Thoracic aorta (tissue), 2 donors: ENCODE results near the gene STX12. TPM values are rescaled to one million over a fixed set of nuclear protein-coding genes. Genes with fewer than 3 reads are reported as not detected.
"Not testable (repeated sequence)": the region's sequence is repeated elsewhere in the genome, so short reads cannot be mapped to it uniquely, and the experiment has no call there.

Experiments used
- ATAC-seq: fragments of 150-250 bp; one replicate; pipeline ENCODE4 v1.8.0; 2017; ENCODE audit warnings: low read depth; ENCODE audit not compliant: insufficient number of reproducible peaks, low FRiP score
- DNase-seq: peaks from one replicate; pipeline ENCODE4 v3.0.0-alpha.2; 2020; ENCODE audit warnings: low spot score
- H3K27ac ChIP-seq, 2 donors: fragments of 200-600 bp; sonication (generic); 1 replicate in 1 of 2; 2 replicates in 1 of 2; pipeline ENCODE4 v1.5.1; 2016; ENCODE audit warnings: mild to moderate bottlenecking in 2 of 2, moderate library complexity in 2 of 2
- H3K27me3 ChIP-seq: fragments of 200-600 bp; sonication (generic); replicated peaks from 2 replicates; pipeline ENCODE4 v1.6.0; 2016; ENCODE audit warnings: mild to moderate bottlenecking; ENCODE audit not compliant: insufficient read depth
- H3K36me3 ChIP-seq: fragments of 200-600 bp; sonication (generic); one replicate; pipeline ENCODE4 v1.5.1; 2016
- H3K4me1 ChIP-seq, 2 donors: fragments of 200-600 bp; sonication (generic); 1 replicate in 1 of 2; 2 replicates in 1 of 2; pipeline versions ENCODE4 v1.5.1 to v1.6.0; 2016; ENCODE audit warnings: low read depth in 2 of 2, mild to moderate bottlenecking in 1 of 2; ENCODE audit not compliant: control insufficient read depth in 1 of 2
- H3K4me3 ChIP-seq: fragments of 200-600 bp; sonication (generic); 2 replicates; pipeline ENCODE4 v1.5.1; 2016; ENCODE audit warnings: mild to moderate bottlenecking
- H3K9me3 ChIP-seq: fragments of 200-600 bp; sonication (generic); 2 replicates; pipeline ENCODE4 v1.5.1; 2016
- CTCF ChIP-seq: fragments of 200-600 bp; sonication (generic); IDR thresholded peaks from one replicate; pipeline ENCODE4 v1.5.1; 2019; ENCODE audit warnings: antibody characterized with exemption
- total RNA-seq, 2 donors: library from RNA; depleted of rRNA; stranded (reverse); fragments of >200 nt; gene quantifications; one replicate each; pipeline versions ENCODE4 v1.1.0 to v1.2.3, GENCODE V29; 2016

STX12 gene
- total RNA-seq, 2 donors from 2014 or later, result 91.5 to 95.9 TPM

DNA sequence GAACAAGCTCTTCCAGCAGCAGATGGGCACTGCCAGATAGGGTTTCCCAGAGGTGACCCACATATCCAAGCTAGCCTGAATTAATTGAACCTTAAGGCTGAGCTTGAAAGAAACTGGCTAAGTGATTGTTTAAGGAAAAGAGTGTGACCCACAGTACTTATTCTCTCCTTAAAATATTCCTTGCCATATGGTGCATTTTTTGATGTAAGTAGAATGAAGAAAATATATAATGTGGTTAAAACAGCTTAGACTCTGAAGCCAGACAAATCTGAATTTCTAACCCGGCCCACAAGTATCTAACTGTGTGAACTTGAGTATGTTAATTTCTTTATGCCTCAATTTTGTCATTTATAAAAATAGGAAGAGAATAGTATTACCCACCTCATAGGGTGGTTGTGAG lies 62.5 kb downstream of the STX12 start:
- Histone ChIP-seq H3K4me3 (no peak overlapping the region), H3K27me3 (no peaks in the 10 kb centered on the region), H3K4me1 (peaks cover 9 to 15% of the 10 kb centered on the region in 2 donors), H3K9me3 (no peaks in the 10 kb centered on the region), H3K27ac (no peak overlapping the region), H3K36me3 (peaks cover 10% of the 10 kb centered on the region)
- DNase-seq (no peak), ATAC-seq (no peak)
- no peak for TF ChIP-seq CTCF

GRCh38 chr1:27849951-27850350 lies 76.9 kb downstream of the STX12 start:
- Histone ChIP-seq H3K27ac (no peak overlapping the region), H3K27me3 (no peaks in the 10 kb centered on the region), H3K4me3 (no peak overlapping the region), H3K4me1 (no peaks in the 10 kb centered on the region), H3K36me3 (peaks cover 48% of the 10 kb centered on the region), H3K9me3 (no peaks in the 10 kb centered on the region)
- TF ChIP-seq CTCF, result no peak
- ATAC-seq, result no peak
- DNase-seq, result no peak

DNA sequence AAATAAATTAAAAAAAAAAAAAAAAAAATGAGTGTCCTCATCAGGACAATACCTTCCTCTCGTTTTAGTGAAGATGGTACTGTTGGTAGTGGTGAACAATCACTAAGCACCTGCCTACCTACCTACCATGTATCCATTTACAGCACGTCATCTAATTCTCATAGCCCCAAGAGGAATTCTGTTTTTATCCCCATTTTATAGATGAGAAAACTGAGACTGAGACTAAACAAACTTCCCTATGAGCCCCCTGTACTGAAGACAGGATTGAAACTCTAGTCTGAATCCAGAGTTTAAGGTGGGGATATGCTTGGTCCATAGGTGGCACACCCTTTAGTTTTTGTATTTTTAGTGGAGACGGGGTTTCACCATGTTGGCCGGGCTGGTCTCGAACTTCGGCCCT lies 82.1 kb downstream of the STX12 start:
- DNase-seq (no peak), ATAC-seq (no peak)
- TF ChIP-seq CTCF, result no peak
- H3K27me3 ChIP-seq, result no peaks in the 10 kb centered on the region
- H3K9me3 ChIP-seq, result no peaks in the 10 kb centered on the region
- H3K4me3 ChIP-seq, result no peak overlapping the region
- no peak overlapping the region for H3K27ac ChIP-seq
- peaks cover 10% of the 10 kb centered on the region for H3K36me3 ChIP-seq
- H3K4me1 ChIP-seq, result peaks cover 0 to 6% of the 10 kb centered on the region in 2 donors

- DNase-seq, result no peak
Observed at GRCh38 chr1:27856561-27857343, 83.7 kb downstream of the STX12 start.

DNA sequence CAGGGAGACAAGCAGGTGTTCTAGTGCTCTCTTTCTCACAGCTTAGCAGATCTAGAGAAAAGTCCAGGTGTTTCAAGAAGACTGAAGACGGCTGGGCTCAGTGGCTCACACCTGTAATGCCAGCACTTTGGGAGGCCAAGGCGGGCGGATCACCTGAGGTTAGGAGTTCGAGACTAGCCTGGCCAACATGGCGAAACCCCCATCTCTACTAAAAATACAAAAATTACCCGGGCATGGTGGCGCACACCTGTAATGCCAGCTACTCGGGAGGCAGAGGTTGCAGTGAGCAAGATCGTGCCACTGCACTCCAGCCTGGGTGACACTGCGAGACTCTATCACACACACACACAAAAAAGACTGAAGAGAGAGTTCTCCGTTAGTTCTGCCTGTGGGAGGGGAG lies 84.5 kb downstream of the STX12 start:
- H3K27me3 ChIP-seq, H3K9me3 ChIP-seq, H3K36me3 ChIP-seq, H3K4me1 ChIP-seq, DNase-seq, H3K4me3 ChIP-seq, H3K27ac ChIP-seq, ATAC-seq: not testable (repeated sequence)

More at GRCh38 chr1:27856561-27857343, 83.7 kb downstream of the STX12 start:
- no peaks in the 10 kb centered on the region for H3K9me3 ChIP-seq
- no peaks in the 10 kb centered on the region for H3K27me3 ChIP-seq
- ATAC-seq, result no peak
- H3K4me1 ChIP-seq, result peaks cover 0 to 6% of the 10 kb centered on the region in 2 donors
- TF ChIP-seq CTCF, result no peak
- H3K4me3 ChIP-seq, result no peak overlapping the region
- no peak overlapping the region for H3K27ac ChIP-seq
- H3K36me3 ChIP-seq, result peaks cover under 1% of the 10 kb centered on the region
